GM21381 (cell line): ENCODE measurements around the gene ABCB8.

Source experiments
- ATAC-seq: cut with Tn5 transposase; IDR thresholded peaks from one replicate; pipeline ENCODE4 v1.9.1; 2021; ENCODE audit warnings: mild to moderate bottlenecking, moderate library complexity; ENCODE audit not compliant: unreplicated experiment

The ABCB8 gene

DNA sequence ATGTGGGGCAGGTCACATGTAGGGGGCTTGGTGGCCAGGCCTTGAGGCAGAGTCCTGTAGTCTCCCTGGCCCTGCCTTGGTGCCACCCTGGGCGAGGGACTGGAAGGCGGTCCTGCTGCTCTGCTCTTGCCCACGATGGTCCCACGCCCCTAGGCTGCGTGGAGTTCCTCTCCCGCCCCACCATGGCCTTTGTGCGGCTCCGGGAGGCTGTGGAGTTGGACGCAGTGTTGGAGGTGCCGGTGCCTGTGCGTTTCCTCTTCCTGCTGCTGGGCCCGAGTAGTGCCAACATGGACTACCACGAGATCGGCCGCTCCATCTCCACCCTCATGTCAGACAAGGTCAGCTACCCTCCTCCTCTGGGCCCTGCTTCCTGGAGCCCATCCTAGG is 42.3 kb downstream of the ABCB8 start:
- ATAC-seq, result no peak

DNA sequence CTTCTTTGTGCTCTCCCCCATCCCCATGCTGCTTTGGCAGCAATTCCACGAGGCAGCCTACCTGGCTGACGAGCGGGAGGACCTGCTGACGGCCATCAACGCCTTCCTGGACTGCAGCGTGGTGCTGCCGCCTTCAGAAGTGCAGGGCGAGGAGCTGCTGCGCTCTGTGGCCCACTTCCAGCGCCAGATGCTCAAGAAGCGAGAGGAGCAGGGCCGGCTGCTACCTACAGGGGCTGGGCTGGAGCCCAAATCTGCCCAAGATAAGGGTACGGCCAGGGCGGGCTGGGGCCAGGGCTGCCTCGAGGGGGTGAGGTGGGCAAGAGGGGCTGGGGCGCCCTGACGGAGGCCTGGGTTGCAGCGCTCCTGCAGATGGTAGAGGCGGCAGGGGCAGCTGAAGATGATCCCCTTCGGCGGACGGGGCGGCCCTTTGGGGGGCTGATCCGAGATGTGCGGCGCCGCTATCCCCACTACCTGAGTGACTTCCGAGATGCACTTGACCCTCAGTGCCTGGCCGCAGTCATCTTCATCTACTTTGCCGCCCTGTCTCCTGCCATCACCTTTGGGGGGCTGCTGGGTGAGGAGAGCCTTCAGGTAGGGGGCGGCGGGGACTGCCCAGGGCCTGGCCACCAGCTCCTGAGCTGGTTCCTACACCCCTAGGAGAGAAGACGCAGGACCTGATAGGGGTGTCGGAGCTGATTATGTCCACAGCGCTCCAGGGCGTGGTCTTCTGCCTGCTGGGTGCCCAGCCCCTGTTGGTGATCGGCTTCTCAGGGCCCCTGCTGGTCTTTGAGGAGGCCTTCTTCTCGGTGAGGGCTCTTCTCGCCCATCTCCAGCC is 43.0 kb downstream of the ABCB8 start:
- no peak for ATAC-seq

DNA sequence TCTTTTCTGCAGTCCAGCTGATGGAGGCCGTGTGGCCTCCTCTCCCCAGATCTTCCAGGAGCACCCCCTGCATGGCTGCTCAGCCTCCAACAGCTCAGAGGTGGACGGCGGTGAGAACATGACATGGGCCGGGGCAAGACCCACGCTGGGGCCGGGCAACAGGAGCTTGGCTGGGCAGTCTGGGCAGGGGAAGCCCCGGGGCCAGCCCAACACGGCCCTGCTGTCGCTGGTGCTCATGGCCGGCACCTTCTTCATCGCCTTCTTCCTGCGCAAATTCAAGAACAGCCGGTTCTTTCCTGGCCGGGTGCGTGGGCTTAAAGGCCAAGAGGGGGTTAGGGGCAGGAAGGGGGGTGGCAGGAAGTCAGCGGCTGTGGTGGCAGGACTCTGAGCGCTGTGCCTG is 45.7 kb downstream of the ABCB8 start:
- ATAC-seq, result no peak

DNA sequence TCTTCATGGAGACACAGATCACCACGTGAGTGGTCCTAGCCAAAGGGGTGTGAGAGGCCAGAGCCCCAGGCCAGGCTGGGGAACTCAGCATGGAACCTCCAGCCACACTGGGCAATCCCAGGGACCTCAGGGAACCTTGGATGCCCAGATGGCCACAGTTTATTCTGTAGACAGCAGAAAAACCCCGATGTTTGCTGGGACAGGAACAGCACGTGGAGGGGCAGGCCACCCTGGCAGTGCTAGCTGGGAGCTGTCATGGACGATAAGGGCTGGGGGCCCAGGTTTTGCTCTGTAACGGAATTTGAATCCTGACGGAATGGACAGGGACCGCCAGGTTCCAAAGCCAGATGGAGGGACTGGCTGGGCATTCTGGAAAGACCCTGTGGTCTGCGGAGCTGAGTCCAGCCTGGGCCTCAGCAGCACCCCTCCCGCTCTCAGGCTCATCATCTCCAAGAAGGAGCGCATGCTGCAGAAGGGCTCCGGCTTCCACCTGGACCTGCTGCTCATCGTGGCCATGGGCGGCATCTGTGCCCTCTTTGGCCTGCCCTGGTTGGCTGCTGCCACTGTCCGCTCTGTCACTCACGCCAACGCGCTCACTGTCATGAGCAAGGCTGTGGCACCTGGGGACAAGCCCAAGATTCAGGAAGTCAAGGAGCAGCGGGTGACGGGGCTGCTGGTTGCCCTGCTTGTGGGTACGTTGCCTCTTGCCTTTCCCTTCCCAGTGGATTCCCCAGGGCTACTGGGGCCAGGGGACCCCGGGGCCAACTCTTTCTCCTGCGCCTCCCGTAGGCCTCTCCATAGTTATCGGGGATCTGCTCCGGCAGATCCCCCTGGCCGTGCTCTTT is 46.8 kb downstream of the ABCB8 start:
- no peak for ATAC-seq

DNA sequence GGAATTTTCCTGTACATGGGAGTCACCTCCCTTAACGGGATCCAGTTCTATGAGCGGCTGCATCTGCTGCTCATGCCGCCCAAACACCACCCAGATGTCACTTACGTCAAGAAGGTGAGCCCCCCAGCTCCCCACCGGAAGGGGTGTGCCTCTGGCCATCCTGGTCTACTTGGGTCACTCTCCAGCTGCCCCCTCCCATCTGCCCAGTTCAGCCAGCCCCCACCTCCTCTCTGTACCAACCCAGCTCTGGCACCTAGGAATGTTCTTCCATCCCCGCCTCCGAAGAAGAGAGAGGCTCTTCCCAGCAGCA is 47.4 kb downstream of the ABCB8 start:
- no peak for ATAC-seq

DNA sequence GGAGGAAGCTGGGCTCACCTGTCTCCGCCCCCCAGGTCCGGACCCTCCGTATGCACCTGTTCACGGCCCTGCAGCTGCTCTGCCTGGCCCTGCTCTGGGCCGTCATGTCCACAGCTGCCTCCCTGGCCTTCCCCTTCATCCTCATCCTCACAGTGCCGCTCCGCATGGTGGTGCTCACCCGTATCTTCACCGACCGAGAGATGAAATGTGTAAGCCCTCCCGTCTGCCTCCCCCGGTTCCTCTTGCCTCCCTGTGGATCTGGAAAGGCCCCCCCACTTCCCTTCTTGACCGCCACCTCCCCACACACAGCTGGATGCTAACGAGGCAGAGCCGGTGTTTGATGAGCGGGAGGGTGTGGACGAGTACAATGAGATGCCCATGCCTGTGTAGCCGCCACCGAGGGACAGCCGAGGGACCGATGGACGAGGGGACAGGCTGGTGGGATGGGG is 47.8 kb downstream of the ABCB8 start:
- ATAC-seq, result no peak

DNA sequence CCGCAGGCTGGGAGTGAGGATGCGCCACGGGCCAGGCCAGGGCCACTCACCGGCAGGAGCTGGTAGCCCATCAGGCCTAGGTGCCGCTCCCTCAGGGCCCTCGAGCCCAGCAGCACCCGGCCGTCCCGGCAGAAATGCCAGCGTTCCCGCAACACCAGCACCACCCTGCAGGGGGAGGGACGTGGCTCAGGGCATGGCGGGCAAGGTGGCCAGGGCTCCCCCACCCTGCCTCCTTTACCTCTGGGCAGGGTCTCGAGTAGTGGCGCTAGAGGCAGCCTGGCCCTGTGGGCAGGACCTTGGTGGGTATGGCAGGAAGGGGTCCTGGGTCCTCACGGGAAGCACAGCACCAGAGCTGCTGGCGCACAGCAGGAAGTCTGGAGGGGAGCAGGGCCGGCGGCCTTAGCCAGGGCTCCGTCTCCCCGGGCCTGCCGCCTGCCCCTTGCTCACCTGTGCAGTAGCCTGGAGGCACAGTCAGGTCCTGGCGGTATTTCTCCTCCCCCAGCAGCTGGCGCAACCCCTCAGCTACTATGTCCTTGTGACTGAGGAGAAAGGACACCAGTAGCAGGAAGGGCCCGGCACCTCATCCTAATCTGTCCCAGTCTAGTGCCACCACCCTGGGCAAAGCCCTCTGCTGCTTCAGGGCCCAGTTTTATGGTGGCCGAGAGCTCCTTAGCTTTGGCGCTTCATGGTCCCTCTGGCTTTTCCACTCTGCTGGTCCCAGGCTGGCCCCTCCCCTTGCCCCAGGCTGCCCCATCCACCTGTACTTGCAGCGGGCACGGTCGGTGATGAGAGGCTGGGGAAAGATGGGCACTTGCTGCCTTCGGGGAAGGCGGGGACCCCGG is 48.8 kb downstream of the ABCB8 start:
- no peak for ATAC-seq

DNA sequence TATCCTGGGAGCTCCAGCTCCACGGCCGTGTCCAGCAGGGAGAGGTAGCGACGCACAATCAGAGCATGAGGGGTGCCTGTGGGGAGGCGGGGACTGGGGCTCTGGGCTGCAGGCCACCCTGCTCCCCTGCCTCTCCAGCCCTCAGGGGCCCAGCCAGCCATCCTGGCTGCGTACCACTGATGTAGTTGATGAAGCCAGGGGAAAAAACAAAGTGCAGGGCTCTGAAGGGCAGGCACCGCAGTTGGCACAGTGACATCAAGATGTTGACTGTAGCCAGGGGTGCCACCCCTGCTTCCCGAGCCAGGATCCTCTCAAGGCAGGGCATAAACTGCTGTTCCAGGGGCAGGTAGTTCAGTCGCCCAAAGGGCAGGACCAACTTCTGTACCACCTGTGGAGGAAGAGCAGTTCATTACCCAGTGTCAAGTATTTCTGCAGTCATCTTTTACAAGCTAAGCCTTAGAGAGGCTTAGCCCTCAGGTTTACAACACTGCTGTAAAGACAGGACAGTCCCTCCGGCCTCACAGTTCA is 49.5 kb downstream of the ABCB8 start:
- no peak for ATAC-seq

DNA sequence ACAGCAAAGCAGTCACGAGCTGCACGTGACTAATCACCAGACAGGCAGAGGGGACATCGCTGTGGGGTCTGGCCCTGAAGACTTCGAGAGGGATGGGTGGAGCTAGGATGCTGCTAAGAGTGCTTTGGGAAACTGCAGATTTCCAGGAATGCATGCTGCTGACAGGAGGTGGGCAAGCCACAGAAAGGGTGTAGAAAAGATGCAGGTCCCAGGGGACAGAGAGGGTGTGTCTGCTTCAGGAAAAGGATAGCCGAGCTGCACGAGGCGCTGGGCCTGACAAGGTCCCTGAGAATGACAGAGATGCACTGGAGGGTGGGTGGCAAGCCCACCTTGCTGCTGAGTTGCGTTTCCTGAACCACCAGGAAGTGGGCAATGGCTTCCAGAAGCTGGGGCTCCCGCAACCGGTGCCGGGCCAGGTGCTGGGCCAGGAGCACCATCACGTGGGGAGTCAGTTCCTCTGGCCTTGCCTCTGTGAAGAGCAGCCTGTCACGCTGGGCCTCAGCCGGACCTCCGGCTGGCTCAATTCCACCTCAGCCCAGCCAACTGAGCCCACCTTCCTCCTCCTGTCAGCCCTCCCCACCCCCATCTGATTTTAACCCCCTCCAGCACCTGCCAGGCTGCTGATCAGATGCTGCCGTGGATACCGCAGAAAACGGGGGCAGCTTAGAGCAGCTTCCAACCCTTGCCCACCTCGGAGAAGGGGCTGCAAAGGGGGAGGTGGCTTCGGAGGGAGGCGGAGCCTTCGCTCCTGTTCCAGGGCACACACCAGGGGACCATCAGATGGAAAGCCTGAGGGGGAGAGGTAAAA is 50.2 kb downstream of the ABCB8 start:
- ATAC-seq, result no peak

DNA sequence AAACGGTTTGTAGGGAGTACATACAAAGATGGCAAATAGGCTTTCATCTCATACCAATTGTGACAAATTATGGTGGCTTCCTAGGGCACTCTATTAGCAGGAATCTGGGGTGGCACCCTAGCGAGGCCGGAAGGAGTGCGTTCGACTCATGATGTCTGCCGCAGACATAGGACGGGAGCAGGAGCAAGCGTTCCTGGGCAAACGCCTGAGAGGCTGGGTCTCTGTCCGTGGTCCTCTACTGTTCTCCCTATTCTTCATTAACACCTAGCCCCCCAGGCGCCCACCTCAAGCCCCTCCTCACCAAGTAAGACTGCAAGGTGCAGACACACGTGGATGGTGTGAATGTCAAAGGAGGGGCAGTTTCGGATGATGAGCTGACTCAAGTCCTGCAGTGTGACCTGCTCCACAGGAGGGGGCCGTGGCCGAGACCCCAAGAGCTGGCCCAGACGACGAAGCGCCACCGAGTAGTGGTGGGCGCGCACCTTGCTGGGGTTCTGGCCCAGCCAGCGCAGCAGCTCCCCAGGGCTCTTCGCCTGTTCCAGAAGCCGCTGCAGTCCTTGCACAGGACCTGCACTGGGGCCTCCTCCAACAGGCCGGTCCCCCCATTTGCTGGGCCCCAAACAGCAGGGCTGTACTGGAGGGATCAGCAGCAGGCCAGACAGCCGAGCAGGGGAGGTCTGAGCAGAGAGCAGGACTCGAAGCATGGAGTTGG is 51.1 kb downstream of the ABCB8 start:
- no peak for ATAC-seq

DNA sequence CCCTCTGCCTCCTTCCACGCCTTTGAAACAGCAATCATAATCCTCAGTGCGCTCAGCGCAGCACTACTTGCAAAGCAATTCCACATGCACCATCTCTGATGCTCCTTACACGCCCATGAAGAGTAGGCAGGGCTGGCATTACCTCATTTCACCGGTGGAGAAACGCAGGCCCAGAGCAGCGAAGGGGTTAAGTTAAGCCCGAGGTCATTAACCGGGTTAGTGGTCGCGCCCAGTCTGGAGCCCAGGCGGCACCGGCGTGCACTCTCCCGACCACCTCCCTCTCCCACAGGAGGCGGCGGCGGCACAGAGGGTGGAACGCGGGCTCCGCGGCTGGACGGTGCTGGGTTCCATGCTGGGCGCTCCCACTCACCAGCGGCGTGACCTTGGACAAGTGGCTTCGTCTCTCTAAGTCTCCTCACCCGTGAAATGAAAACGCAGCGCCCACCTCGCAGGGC is 51.8 kb downstream of the ABCB8 start:
- no peak for ATAC-seq

DNA sequence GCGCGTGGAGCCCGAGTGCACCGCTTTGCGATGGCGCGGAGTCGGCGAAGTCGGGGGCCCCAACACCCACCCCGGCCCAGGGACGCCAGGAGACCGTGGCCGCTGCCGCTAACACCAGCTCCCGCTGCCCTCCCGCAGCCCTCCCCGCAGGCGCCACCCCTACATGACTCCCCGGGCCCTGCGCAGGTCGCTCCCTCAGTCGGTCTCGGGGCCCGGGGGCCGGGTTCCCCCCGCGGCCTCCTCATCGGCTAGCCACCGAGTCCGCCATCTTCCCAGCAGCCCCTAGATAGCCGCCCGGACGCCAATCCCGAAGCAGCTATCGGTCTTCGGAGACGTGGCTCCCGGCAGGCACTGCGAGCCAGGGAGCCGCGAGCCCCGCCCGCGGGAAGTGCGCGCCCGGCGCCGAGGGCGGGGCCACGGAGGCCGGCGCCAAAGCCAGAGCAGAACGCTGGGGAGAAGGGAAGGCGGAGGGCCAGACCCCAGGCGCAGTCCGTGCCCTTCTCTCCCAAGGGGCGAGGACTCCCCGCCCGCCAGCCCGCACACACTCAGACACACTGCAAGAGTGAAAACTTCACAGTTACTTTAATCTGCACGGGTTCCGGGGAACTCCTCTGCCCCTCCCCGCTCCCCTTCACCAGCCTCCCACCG is 52.4 kb downstream of the ABCB8 start, which contains the start of gene FASTK:
FASTK (minus strand) TSS at position 288 of the 648 bp plus-strand sequence; CDS start at position 245, 43 bp downstream.
- peak; percentile 65 for ATAC-seq

DNA sequence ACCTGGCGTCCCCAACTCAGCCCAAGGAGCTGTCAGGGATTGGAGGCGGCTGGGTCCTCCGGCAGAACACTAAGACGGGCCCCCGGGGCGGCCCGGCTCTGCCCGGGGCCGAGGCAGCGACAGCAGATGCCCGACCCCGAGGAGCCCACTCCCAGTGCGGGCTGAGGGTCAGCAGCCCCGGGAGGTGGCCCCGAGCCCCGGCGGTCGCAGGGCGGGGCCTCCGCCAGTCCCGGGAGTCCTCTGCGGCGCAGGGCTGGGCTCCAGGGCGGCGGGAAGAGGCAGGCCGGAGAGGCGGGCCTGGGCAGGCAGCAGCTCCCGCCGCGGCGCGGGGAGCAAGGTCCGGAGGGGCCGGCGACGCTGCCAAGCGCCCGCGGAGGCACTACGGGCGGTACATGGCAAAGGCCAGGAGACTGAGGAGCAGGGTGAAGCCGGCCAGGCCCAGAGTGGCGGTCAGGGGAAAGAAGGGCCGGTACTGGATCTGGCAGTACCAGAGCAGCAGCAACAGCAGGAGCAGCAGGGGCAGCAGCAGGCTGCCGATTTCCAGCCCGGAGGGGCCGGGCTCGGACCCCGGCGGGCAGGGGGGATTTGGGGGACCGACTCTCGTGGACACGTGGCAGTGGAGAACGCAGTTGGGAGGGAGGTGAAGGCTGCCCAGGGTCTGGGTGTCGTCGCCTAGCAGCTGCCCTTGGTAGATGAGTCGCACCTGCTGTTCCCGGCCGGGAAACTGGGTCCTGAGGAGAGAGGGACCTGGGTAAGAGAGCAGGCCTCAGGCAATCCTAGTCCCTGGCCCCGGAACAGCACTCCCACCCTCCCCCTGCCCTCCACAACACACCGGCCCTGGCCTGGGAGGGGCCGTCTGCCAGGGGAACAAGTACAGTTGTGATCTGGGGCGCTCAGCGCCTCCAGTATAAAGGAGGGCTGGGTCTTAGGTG is 53.2 kb downstream of the ABCB8 start:
- ATAC-seq, result peak; percentile 1

DNA sequence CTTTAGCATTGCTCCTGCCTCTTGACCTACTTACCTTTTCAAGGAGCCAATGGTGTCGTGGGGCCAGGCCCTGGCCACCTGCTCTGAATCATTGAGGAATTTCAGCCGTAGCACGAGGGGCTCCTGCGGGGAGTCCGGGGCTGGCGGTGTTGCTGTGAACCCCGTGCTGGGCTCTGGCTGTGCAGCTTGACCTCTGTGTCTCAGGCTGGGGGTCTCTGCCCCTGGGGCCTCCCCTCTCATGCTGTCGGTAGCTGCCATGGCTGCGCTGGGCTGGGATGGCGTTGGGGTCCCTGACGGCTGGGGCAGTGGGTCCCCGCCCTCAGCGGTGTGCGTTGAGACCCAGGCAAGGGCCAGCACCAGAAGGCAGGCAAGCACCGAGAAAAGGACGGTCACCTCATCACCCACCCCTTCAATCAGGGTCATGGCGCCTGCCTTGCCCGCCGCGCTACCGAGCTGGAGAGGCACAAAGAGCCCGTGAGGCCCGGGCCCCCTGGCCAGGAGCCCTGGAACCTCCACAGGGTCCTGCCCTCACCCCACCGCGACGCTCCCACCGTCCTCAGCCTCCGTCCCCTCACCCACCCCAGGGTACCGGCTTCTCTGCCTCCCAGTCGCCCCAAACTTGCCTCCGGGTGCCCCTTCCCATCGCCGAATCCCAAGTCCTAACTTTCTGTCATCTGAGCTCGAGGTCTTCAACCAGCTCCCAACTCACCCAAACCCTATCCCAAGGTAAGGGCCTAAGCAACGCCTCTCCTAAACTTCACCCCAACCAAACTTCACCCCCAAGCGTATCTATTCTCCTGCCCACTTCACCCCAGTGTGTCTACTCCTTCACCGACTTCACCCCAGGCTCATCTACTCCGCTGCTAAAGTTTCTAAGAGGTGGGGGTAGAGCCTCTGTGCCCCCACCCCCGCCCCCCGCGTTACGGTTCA is 54.2 kb downstream of the ABCB8 start:
- ATAC-seq, result no peak

DNA sequence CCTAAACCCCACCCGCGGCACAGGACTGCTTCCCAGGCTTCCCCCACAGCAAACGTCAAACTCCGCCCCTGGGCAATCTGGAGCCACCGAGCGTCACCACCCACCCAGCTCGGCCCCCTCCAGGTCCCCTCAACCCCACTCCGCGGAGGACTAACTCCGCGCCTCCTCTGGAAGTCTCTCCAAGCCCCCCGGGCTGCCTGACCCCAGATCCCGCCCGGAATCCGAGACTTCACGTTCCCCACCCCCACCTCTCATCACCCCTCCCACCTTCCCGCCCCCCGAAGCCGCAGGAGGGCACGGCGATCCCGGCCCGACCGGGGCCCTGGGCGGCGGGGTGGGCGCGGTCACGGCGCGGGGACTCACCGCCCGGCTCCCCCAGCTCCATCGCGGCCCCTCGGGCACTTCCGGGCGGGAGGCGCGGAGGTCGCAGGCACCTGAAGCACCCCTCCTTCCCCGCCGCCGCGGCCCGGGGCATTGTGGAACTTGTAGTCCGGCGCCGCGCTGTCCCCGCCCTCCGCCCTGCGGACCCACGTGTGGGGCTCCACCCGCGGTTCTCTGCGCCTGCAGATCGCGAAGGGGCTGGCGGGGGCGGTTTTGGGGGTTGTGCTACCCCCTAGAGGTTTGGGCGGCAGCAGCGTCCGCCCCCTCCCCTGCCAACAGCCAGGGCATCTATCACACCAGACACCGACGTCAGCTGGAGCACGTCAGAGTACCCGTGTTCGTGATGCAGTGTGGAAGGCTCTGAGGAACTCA is 55.0 kb downstream of the ABCB8 start, which contains the start of gene TMUB1:
TMUB1 (minus strand) TSS at position 423 of the 753 bp plus-strand sequence. CDS start 930 bp downstream, outside the sequence.
- ATAC-seq, result peak; percentile 42

DNA sequence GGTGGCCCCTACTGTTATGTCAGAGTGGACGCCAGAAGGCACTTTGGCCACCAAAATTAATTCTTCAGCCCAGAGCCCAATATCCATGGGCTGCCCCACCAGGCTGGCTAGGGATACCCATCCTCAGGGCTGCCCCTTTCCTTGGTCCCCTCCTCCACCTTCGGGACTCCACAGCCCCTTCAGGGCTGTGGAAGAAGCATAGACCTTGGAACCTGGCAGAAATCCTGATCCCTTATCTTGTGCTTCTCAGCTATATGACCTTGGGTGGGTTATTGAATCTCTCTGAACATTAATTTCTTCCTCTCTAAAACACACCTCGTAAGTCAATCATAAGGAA is 55.5 kb downstream of the ABCB8 start:
- ATAC-seq, result no peak
